CD4-positive, alpha-beta memory T cell (primary cell): ENCODE measurements around the gene CD2. TPM values are rescaled to one million over a fixed set of nuclear protein-coding genes. Genes with fewer than 3 reads are reported as not detected.

Experiments
- CTCF ChIA-PET: fragments of 350-600 bp; sonication (Branson Sonifier 250); formaldehyde crosslinking; loops from one replicate; lab custom pipeline; 2021; ENCODE audit warnings: inconsistent platforms; ENCODE audit not compliant: partially characterized antibody; lab: Charles Lee
- POLR2A ChIA-PET: fragments of 350-600 bp; sonication (Branson Sonifier 250); formaldehyde crosslinking; loops from one replicate; lab custom pipeline; 2021; ENCODE audit not compliant: partially characterized antibody; lab: Charles Lee
- DNase-seq, 5 donors: peaks; one replicate each; pipeline versions ENCODE4 v3.0.0 to v3.0.0-alpha.2; 2020 to 2022; ENCODE audit warnings: mixed read lengths in 1 of 5
- H3K27ac ChIP-seq: one replicate; pipeline ENCODE4 v1.7.0; 2013; ENCODE audit warnings: low read depth, low read length
- H3K27me3 ChIP-seq: 2 replicates; pipeline ENCODE4 v1.7.0; 2013; ENCODE audit warnings: mild to moderate bottlenecking, low read length, moderate library complexity; ENCODE audit not compliant: insufficient read depth
- H3K36me3 ChIP-seq: 2 replicates; pipeline ENCODE4 v1.7.0; 2013; ENCODE audit warnings: mild to moderate bottlenecking, low read length, moderate library complexity; ENCODE audit not compliant: insufficient read depth
- H3K4me1 ChIP-seq: 2 replicates; pipeline ENCODE4 v1.7.0; 2013; ENCODE audit warnings: mild to moderate bottlenecking, low read length, moderate library complexity; ENCODE audit not compliant: insufficient read depth
- H3K4me3 ChIP-seq, 2 donors: one replicate each; pipeline ENCODE4 v1.7.0; 2013; ENCODE audit warnings: low read length in 2 of 2, mild to moderate bottlenecking in 1 of 2
- H3K9me3 ChIP-seq, 2 donors: one replicate each; pipeline ENCODE4 v1.7.0; 2013; ENCODE audit warnings: low read length in 2 of 2, control low read depth in 1 of 2; ENCODE audit not compliant: control insufficient read depth in 1 of 2
- H3K27ac Mint-ChIP-seq, 7 donors: one replicate each; pipeline ENCODE4 v1.8.0; 2020 to 2021; ENCODE audit warnings: mixed read lengths in 7 of 7, mild to moderate bottlenecking in 6 of 7, inconsistent platforms in 3 of 7, moderate library complexity in 3 of 7
- H3K27me3 Mint-ChIP-seq, 2 donors: one replicate each; pipeline ENCODE4 v1.8.0; 2020 to 2021; ENCODE audit warnings: mixed read lengths in 2 of 2
- H3K36me3 Mint-ChIP-seq, 2 donors: one replicate each; pipeline ENCODE4 v1.8.0; 2020 to 2021; ENCODE audit warnings: mixed read lengths in 2 of 2, inconsistent platforms in 1 of 2, mild to moderate bottlenecking in 1 of 2
- H3K4me1 Mint-ChIP-seq, 4 donors: one replicate each; pipeline ENCODE4 v1.8.0; 2020 to 2021; ENCODE audit warnings: mixed read lengths in 4 of 4, mild to moderate bottlenecking in 1 of 4
- H3K4me3 Mint-ChIP-seq, 8 donors: one replicate each; pipeline ENCODE4 v1.8.0; 2020 to 2021; ENCODE audit warnings: mixed read lengths in 8 of 8, mild to moderate bottlenecking in 7 of 8, moderate library complexity in 6 of 8, inconsistent platforms in 3 of 8
- H3K9me3 Mint-ChIP-seq, 8 donors: one replicate each; pipeline ENCODE4 v1.8.0; 2020 to 2021; ENCODE audit warnings: mixed read lengths in 8 of 8, mild to moderate bottlenecking in 5 of 8, inconsistent platforms in 3 of 8, moderate library complexity in 1 of 8
- intact Hi-C: fragments of 100-400 bp; cut with micrococcal nuclease; formaldehyde crosslinking; loops from one replicate; pipeline ENCODE4 v1.15.1; 2023
- polyA plus RNA-seq, 2 donors: library from polyadenylated mRNA; unstranded; fragments of 300-500 nt; fragmentation: Illumina TruSeq; gene quantifications; one replicate each; pipeline ENCODE4 v1.2.3, GENCODE V29; 2021
- total RNA-seq, 2 experiments: library from RNA; stranded (reverse); gene quantifications; one replicate each; pipeline ENCODE4 v1.2.3, GENCODE V29; 2021

CD2 gene
- total and polyA plus RNA-seq, 4 experiments from 2014 or later: 305 to 471 (median 363) TPM

- ChIA-PET POLR2A (interaction anchor here (0.8 to 31.8 kb wide), 16 partner anchors 12 to 319 kb away, joined by 3 to 1832 read pairs (median 7); partner anchors contain the start of genes CD2 and TTF2), CTCF (interaction anchor here (0.6 to 8.0 kb wide), 28 partner anchors 8 to 318 kb away, joined by 3 to 261 read pairs (median 16); partner anchors contain the start of gene CD2)
- peak overlapping the region; percentile 17 to 80 (median 74) for H3K4me3 Mint-ChIP-seq
- peak overlapping the region; percentile 97 for H3K27ac ChIP-seq
- DNase-seq: peak; percentile 76 to 92 (median 81)
- H3K27ac Mint-ChIP-seq: peak overlapping the region; percentile 97 to 100 (median 99)
- H3K27me3 Mint-ChIP-seq: no peaks in the 10 kb centered on the region
- peaks cover 5 to 11% of the 10 kb centered on the region in 2 donors for H3K36me3 Mint-ChIP-seq
- peaks cover 49% of the 10 kb centered on the region for H3K4me1 ChIP-seq
- peak overlapping the region in 1 of 2 donors; percentile 6 for H3K4me3 ChIP-seq
- H3K9me3 Mint-ChIP-seq: peaks cover 0 to 20% (median 12%) of the 10 kb centered on the region in 8 donors
- H3K9me3 ChIP-seq: peaks cover 9 to 10% of the 10 kb centered on the region in 2 donors
- peaks cover 41 to 56% (median 47%) of the 10 kb centered on the region in 4 donors for H3K4me1 Mint-ChIP-seq
- no peaks in the 10 kb centered on the region for H3K36me3 ChIP-seq
- intact Hi-C loops: loop anchor here (1.0 to 5.0 kb wide), 3 partner anchors 139 to 248 kb away; partner anchors contain the start of gene CD58
- H3K27me3 ChIP-seq: no peaks in the 10 kb centered on the region
Measured at GRCh38 chr1:116738673-116739370, 15.4 kb upstream of the CD2 start.

GRCh38 chr1:116739371-116740012 lies 14.7 kb upstream of the CD2 start:
- intact Hi-C loops: loop anchor here (5.0 kb wide), 2 partner anchors 167 to 248 kb away; partner anchors contain the start of gene CD58
- Mint-ChIP-seq H3K4me3 (peak overlapping the region in 7 of 8 donors; percentile 61 to 80 (median 75)), H3K9me3 (peaks cover 0 to 26% (median 18%) of the 10 kb centered on the region in 8 donors), H3K27ac (peak overlapping the region; percentile 97 to 100 (median 99)), H3K27me3 (no peaks in the 10 kb centered on the region), H3K36me3 (peaks cover 10 to 15% of the 10 kb centered on the region in 2 donors), H3K4me1 (peaks cover 41 to 56% (median 47%) of the 10 kb centered on the region in 4 donors)
- ChIA-PET POLR2A (interaction anchor here (0.8 to 31.8 kb wide), 12 partner anchors 13 to 320 kb away, joined by 3 to 1832 read pairs (median 10); partner anchors contain the start of genes CD2 and TTF2), CTCF (interaction anchor here (0.8 to 8.0 kb wide), 20 partner anchors 7 to 317 kb away, joined by 3 to 261 read pairs (median 22); partner anchors contain the start of gene CD2)
- no peaks in the 10 kb centered on the region for H3K36me3 ChIP-seq
- DNase-seq: no peak
- H3K27me3 ChIP-seq: no peaks in the 10 kb centered on the region
- no peak overlapping the region for H3K4me3 ChIP-seq
- peaks cover 49% of the 10 kb centered on the region for H3K4me1 ChIP-seq
- H3K9me3 ChIP-seq: peaks cover 15 to 16% of the 10 kb centered on the region in 2 donors
- H3K27ac ChIP-seq: peak overlapping the region; percentile 97

- Mint-ChIP-seq H3K36me3 (peaks cover 13 to 22% of the 10 kb centered on the region in 2 donors), H3K4me3 (peak overlapping the region; percentile 29 to 78 (median 51)), H3K27me3 (no peaks in the 10 kb centered on the region), H3K9me3 (peaks cover 0 to 33% (median 25%) of the 10 kb centered on the region in 8 donors), H3K4me1 (peaks cover 41 to 56% (median 47%) of the 10 kb centered on the region in 4 donors), H3K27ac (peak overlapping the region; percentile 97 to 100 (median 99))
- POLR2A ChIA-PET: interaction anchor here (0.7 to 31.8 kb wide), 4 partner anchors 22 to 319 kb away, joined by 3 to 1832 read pairs (median 86); partner anchors contain the start of genes CD2 and TTF2
- no peaks in the 10 kb centered on the region for H3K27me3 ChIP-seq
- CTCF ChIA-PET: interaction anchor here (0.8 to 8.0 kb wide), 8 partner anchors 7 to 328 kb away, joined by 3 to 261 read pairs (median 36); partner anchors contain the start of gene CD2
- H3K9me3 ChIP-seq: peaks cover 15 to 24% of the 10 kb centered on the region in 2 donors
- intact Hi-C loops: no loop called here
- H3K27ac ChIP-seq: peak overlapping the region; percentile 97
- DNase-seq: no peak
- H3K36me3 ChIP-seq: no peaks in the 10 kb centered on the region
- no peak overlapping the region for H3K4me3 ChIP-seq
- H3K4me1 ChIP-seq: peaks cover 49% of the 10 kb centered on the region
Measured at GRCh38 chr1:116740296-116740695, 13.9 kb upstream of the CD2 start.

GRCh38 chr1:116740746-116741145 lies 13.5 kb upstream of the CD2 start:
- Histone ChIP-seq H3K9me3 (peaks cover 15 to 28% of the 10 kb centered on the region in 2 donors), H3K4me3 (no peak overlapping the region), H3K27ac (peak overlapping the region; percentile 97), H3K36me3 (no peaks in the 10 kb centered on the region), H3K4me1 (peaks cover 49% of the 10 kb centered on the region), H3K27me3 (no peaks in the 10 kb centered on the region)
- Mint-ChIP-seq H3K4me1 (peaks cover 41 to 56% (median 47%) of the 10 kb centered on the region in 4 donors), H3K27ac (peak overlapping the region; percentile 97 to 100 (median 99)), H3K36me3 (peaks cover 18 to 22% of the 10 kb centered on the region in 2 donors), H3K9me3 (peaks cover 0 to 37% (median 30%) of the 10 kb centered on the region in 8 donors), H3K27me3 (no peaks in the 10 kb centered on the region), H3K4me3 (peak overlapping the region in 7 of 8 donors; percentile 29 to 78 (median 49))
- ChIA-PET CTCF (interaction anchor here (1.1 to 8.0 kb wide), 5 partner anchors 12 to 327 kb away, joined by 3 to 261 read pairs (median 46); partner anchors contain the start of gene CD2), POLR2A (interaction anchor here (0.7 to 31.8 kb wide), 3 partner anchors 22 to 76 kb away, joined by 3 to 1832 read pairs (median 170); partner anchors contain the start of gene CD2)
- no peak for DNase-seq
- intact Hi-C loops: no loop called here

- no peaks in the 10 kb centered on the region for H3K27me3 Mint-ChIP-seq
- H3K27ac Mint-ChIP-seq: peak overlapping the region in 1 of 7 donors; percentile 52
- Histone ChIP-seq H3K27ac (no peak overlapping the region), H3K27me3 (no peaks in the 10 kb centered on the region), H3K36me3 (no peaks in the 10 kb centered on the region), H3K9me3 (peaks cover 15 to 30% of the 10 kb centered on the region in 2 donors), H3K4me3 (no peak overlapping the region), H3K4me1 (peaks cover 46% of the 10 kb centered on the region)
- H3K4me3 Mint-ChIP-seq: no peak overlapping the region
- intact Hi-C loops: no loop called here
- ChIA-PET CTCF (interaction anchor here (1.3 to 8.0 kb wide), 2 partner anchors 9 to 74 kb away, joined by 3 to 261 read pairs; no protein-coding TSS in a partner anchor), POLR2A (interaction anchor here (1.4 to 31.8 kb wide), 2 partner anchors 21 to 67 kb away, joined by 4 to 1832 read pairs; partner anchors contain the start of gene CD2)
- H3K9me3 Mint-ChIP-seq: peaks cover 0 to 49% (median 39%) of the 10 kb centered on the region in 8 donors
- H3K36me3 Mint-ChIP-seq: peaks cover 18 to 27% of the 10 kb centered on the region in 2 donors
- peak in 1 of 5 donors; percentile 19 for DNase-seq
- H3K4me1 Mint-ChIP-seq: peaks cover 40 to 52% (median 44%) of the 10 kb centered on the region in 4 donors
Measured at GRCh38 chr1:116741836-116742565, 12.2 kb upstream of the CD2 start.

- H3K27me3 Mint-ChIP-seq: no peaks in the 10 kb centered on the region
- ChIA-PET CTCF (interaction anchor here (8.0 kb wide), 1 partner anchor 73 kb away, joined by 261 read pairs; no protein-coding TSS in a partner anchor), POLR2A (interaction anchor here (1.4 to 31.8 kb wide), 2 partner anchors 19 to 65 kb away, joined by 4 to 1832 read pairs; partner anchors contain the start of gene CD2)
- intact Hi-C loops: no loop called here
- Histone ChIP-seq H3K4me3 (no peak overlapping the region), H3K27me3 (no peaks in the 10 kb centered on the region), H3K27ac (no peak overlapping the region), H3K36me3 (no peaks in the 10 kb centered on the region), H3K9me3 (peaks cover 18 to 45% of the 10 kb centered on the region in 2 donors), H3K4me1 (peaks cover 32% of the 10 kb centered on the region)
- peaks cover under 1 to 64% (median 52%) of the 10 kb centered on the region in 8 donors for H3K9me3 Mint-ChIP-seq
- H3K27ac Mint-ChIP-seq: peak overlapping the region in 5 of 7 donors; percentile 17 to 78 (median 51)
- H3K4me1 Mint-ChIP-seq: peaks cover 25 to 37% (median 29%) of the 10 kb centered on the region in 4 donors
- H3K36me3 Mint-ChIP-seq: peaks cover 23 to 34% of the 10 kb centered on the region in 2 donors
- no peak for DNase-seq
- no peak overlapping the region for H3K4me3 Mint-ChIP-seq
Measured at GRCh38 chr1:116743535-116743934, 10.7 kb upstream of the CD2 start.
